ENCODE data around the gene TMC4.
"Not testable (repeated sequence)": the region's sequence is repeated elsewhere in the genome, so short reads cannot be mapped to it uniquely, and the experiment has no call there.

Gene TMC4

GRCh38 chr19:54209811-54210494 is 37.0 kb upstream of the TMC4 start:
- Histone ChIP-seq H3K9ac (ENCODE audit: low read length) (no peak overlapping the region), H3K4me1 (ENCODE audit: control insufficient read depth, insufficient read depth, low read length) (peaks cover 14% of the 10 kb centered on the region; the same call in 1 of the 2 replicates), H3K27me3 (ENCODE audit: control insufficient read depth, insufficient read depth, low read length) (no peaks in the 10 kb centered on the region), H3K4me3 (ENCODE audit: low read depth, low read length) (no peak overlapping the region), H3K36me3 (ENCODE audit: control insufficient read depth, insufficient read depth, low read length) (peaks cover 41% of the 10 kb centered on the region), H3K27ac (ENCODE audit: low read depth, low read length) (no peak overlapping the region), H3K9me3 (ENCODE audit: control insufficient read depth, insufficient read depth, low read depth, low read length) (peaks cover 2% of the 10 kb centered on the region; the same call in 1 of the 2 replicates)

- Histone ChIP-seq H3K27me3 (ENCODE audit: control insufficient read depth, insufficient read depth, low read length) (no peaks in the 10 kb centered on the region), H3K36me3 (ENCODE audit: control insufficient read depth, insufficient read depth, low read length) (peaks cover 48% of the 10 kb centered on the region), H3K4me3 (ENCODE audit: low read depth, low read length) (no peak overlapping the region), H3K27ac (ENCODE audit: low read depth, low read length) (no peak overlapping the region), H3K9ac (ENCODE audit: low read length) (no peak overlapping the region), H3K4me1 (ENCODE audit: control insufficient read depth, insufficient read depth, low read length) (peaks cover 17% of the 10 kb centered on the region), H3K9me3 (ENCODE audit: control insufficient read depth, insufficient read depth, low read depth, low read length) (no peaks in the 10 kb centered on the region)
Measured at GRCh38 chr19:54209058-54209810, 36.3 kb upstream of the TMC4 start.

GRCh38 chr19:54208784-54209057 is 35.8 kb upstream of the TMC4 start:
- Histone ChIP-seq H3K9ac (ENCODE audit: low read length) (no peak overlapping the region), H3K27ac (ENCODE audit: low read depth, low read length) (no peak overlapping the region), H3K9me3 (ENCODE audit: control insufficient read depth, insufficient read depth, low read depth, low read length) (no peaks in the 10 kb centered on the region), H3K27me3 (ENCODE audit: control insufficient read depth, insufficient read depth, low read length) (no peaks in the 10 kb centered on the region), H3K4me3 (ENCODE audit: low read depth, low read length) (no peak overlapping the region), H3K36me3 (ENCODE audit: control insufficient read depth, insufficient read depth, low read length) (peaks cover 52% of the 10 kb centered on the region), H3K4me1 (ENCODE audit: control insufficient read depth, insufficient read depth, low read length) (peaks cover 20% of the 10 kb centered on the region)

GRCh38 chr19:54207983-54208783 is 35.2 kb upstream of the TMC4 start:
- no peak overlapping the region; the same call in 1 of the 2 replicates for H3K27ac ChIP-seq (ENCODE audit: low read depth, low read length)
- H3K36me3 ChIP-seq (ENCODE audit: control insufficient read depth, insufficient read depth, low read length) = peaks cover 57% of the 10 kb centered on the region
- H3K9me3 ChIP-seq (ENCODE audit: control insufficient read depth, insufficient read depth, low read depth, low read length) = no peaks in the 10 kb centered on the region
- H3K27me3 ChIP-seq (ENCODE audit: control insufficient read depth, insufficient read depth, low read length) = no peaks in the 10 kb centered on the region
- H3K4me3 ChIP-seq (ENCODE audit: low read depth, low read length) = no peak overlapping the region
- H3K9ac ChIP-seq (ENCODE audit: low read length) = peak overlapping the region; percentile 18
- H3K4me1 ChIP-seq (ENCODE audit: control insufficient read depth, insufficient read depth, low read length) = peaks cover 22% of the 10 kb centered on the region

GRCh38 chr19:54207676-54207982 is 34.7 kb upstream of the TMC4 start:
- Histone ChIP-seq H3K9me3 (ENCODE audit: control insufficient read depth, insufficient read depth, low read depth, low read length) (no peaks in the 10 kb centered on the region), H3K4me3 (ENCODE audit: low read depth, low read length) (no peak overlapping the region), H3K4me1 (ENCODE audit: control insufficient read depth, insufficient read depth, low read length) (peaks cover 28% of the 10 kb centered on the region), H3K9ac (ENCODE audit: low read length) (no peak overlapping the region), H3K27me3 (ENCODE audit: control insufficient read depth, insufficient read depth, low read length) (no peaks in the 10 kb centered on the region), H3K27ac (ENCODE audit: low read depth, low read length) (no peak overlapping the region), H3K36me3 (ENCODE audit: control insufficient read depth, insufficient read depth, low read length) (peaks cover 63% of the 10 kb centered on the region)

GRCh38 chr19:54207193-54207592 is 34.2 kb upstream of the TMC4 start:
- not testable (repeated sequence) for H3K27me3 ChIP-seq (ENCODE audit: control insufficient read depth, insufficient read depth, low read length); H3K9me3 ChIP-seq (ENCODE audit: control insufficient read depth, insufficient read depth, low read depth, low read length); H3K9ac ChIP-seq (ENCODE audit: low read length); H3K27ac ChIP-seq (ENCODE audit: low read depth, low read length); H3K4me3 ChIP-seq (ENCODE audit: low read depth, low read length)
- Histone ChIP-seq H3K4me1 (ENCODE audit: control insufficient read depth, insufficient read depth, low read length) (peaks cover 32% of the 10 kb centered on the region), H3K36me3 (ENCODE audit: control insufficient read depth, insufficient read depth, low read length) (peaks cover 67% of the 10 kb centered on the region)

GRCh38 chr19:54206831-54207177 is 33.8 kb upstream of the TMC4 start:
- Histone ChIP-seq H3K9ac (ENCODE audit: low read length) (no peak overlapping the region), H3K27me3 (ENCODE audit: control insufficient read depth, insufficient read depth, low read length) (no peaks in the 10 kb centered on the region), H3K4me1 (ENCODE audit: control insufficient read depth, insufficient read depth, low read length) (peaks cover 34% of the 10 kb centered on the region), H3K9me3 (ENCODE audit: control insufficient read depth, insufficient read depth, low read depth, low read length) (no peaks in the 10 kb centered on the region), H3K36me3 (ENCODE audit: control insufficient read depth, insufficient read depth, low read length) (peaks cover 71% of the 10 kb centered on the region), H3K4me3 (ENCODE audit: low read depth, low read length) (no peak overlapping the region), H3K27ac (ENCODE audit: low read depth, low read length) (no peak overlapping the region)

- Histone ChIP-seq H3K4me1 (ENCODE audit: control insufficient read depth, insufficient read depth, low read length) (peaks cover 38% of the 10 kb centered on the region), H3K27ac (ENCODE audit: low read depth, low read length) (no peak overlapping the region), H3K36me3 (ENCODE audit: control insufficient read depth, insufficient read depth, low read length) (peaks cover 75% of the 10 kb centered on the region)
Measured at GRCh38 chr19:54206030-54206830, 33.3 kb upstream of the TMC4 start.

GRCh38 chr19:54204767-54205468 is 32.0 kb upstream of the TMC4 start:
- no peaks in the 10 kb centered on the region for H3K27me3 ChIP-seq (ENCODE audit: control insufficient read depth, insufficient read depth, low read length)
- peaks cover 38% of the 10 kb centered on the region for H3K4me1 ChIP-seq (ENCODE audit: control insufficient read depth, insufficient read depth, low read length)
- no peak overlapping the region for H3K27ac ChIP-seq (ENCODE audit: low read depth, low read length)
- no peak overlapping the region for H3K9ac ChIP-seq (ENCODE audit: low read length)
- H3K4me3 ChIP-seq (ENCODE audit: low read depth, low read length) = peak overlapping the region; percentile 19; the same call in 1 of the 2 replicates
- peaks cover 76% of the 10 kb centered on the region for H3K36me3 ChIP-seq (ENCODE audit: control insufficient read depth, insufficient read depth, low read length)
- no peaks in the 10 kb centered on the region for H3K9me3 ChIP-seq (ENCODE audit: control insufficient read depth, insufficient read depth, low read depth, low read length)

More at GRCh38 chr19:54206030-54206830, 33.3 kb upstream of the TMC4 start:
- Histone ChIP-seq H3K9ac (ENCODE audit: low read length) (no peak overlapping the region), H3K4me3 (ENCODE audit: low read depth, low read length) (no peak overlapping the region), H3K27me3 (ENCODE audit: control insufficient read depth, insufficient read depth, low read length) (no peaks in the 10 kb centered on the region), H3K9me3 (ENCODE audit: control insufficient read depth, insufficient read depth, low read depth, low read length) (no peaks in the 10 kb centered on the region)

- peak overlapping the region; percentile 76 for H3K4me3 ChIP-seq (ENCODE audit: low read depth, low read length)
- H3K4me1 ChIP-seq (ENCODE audit: control insufficient read depth, insufficient read depth, low read length) = peaks cover 36% of the 10 kb centered on the region
- peak overlapping the region; percentile 93 for H3K9ac ChIP-seq (ENCODE audit: low read length)
- H3K27me3 ChIP-seq (ENCODE audit: control insufficient read depth, insufficient read depth, low read length) = no peaks in the 10 kb centered on the region
- no peaks in the 10 kb centered on the region for H3K9me3 ChIP-seq (ENCODE audit: control insufficient read depth, insufficient read depth, low read depth, low read length)
- no peak overlapping the region for H3K27ac ChIP-seq (ENCODE audit: low read depth, low read length)
- peaks cover 73% of the 10 kb centered on the region for H3K36me3 ChIP-seq (ENCODE audit: control insufficient read depth, insufficient read depth, low read length)
Measured at GRCh38 chr19:54203151-54203611, 30.2 kb upstream of the TMC4 start.
